SH-SY5Y (cell line): Measurements from ENCODE around the gene DNAH8.

Experiments
- GATA2 ChIP-seq: IDR thresholded peaks from 2 replicates; pipeline ENCODE4 v1.6.1; 2011; ENCODE audit warnings: mild to moderate bottlenecking, low read depth, low read length
- GATA3 ChIP-seq: IDR thresholded peaks from 2 replicates; pipeline ENCODE4 v1.6.1; 2011; ENCODE audit warnings: low read depth, mild to moderate bottlenecking, low read length, moderate library complexity

DNA sequence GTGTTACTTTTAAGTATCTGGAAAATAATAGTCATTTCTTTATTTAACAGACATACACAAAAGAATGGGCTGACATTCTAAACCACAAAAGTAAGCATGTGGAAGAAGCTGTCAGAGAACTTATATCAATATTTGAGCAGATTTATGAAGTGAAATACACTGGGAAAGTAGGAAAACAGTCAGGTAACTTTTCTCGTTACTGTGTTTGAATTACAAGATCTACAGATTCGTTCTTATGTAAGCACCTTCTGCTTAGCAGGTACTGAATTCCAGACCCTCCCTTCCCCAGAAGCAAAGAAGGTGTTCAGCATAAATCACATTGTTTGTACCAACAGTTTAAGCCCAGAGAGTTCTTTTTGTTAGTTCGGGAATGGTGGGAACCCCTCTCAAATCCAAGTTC is 88.0 kb downstream of the DNAH8 start:
- TF ChIP-seq GATA3 (no peak), GATA2 (no peak)
